Measurements from ENCODE around the gene LAMP5. TPM values are rescaled to one million over a fixed set of nuclear protein-coding genes. Genes with fewer than 3 reads are reported as not detected.

The LAMP5 gene
- total and polyA plus RNA-seq, 7 experiments from 2014 or later: 0.37 to 1.3 TPM; not detected in 5

GRCh38 chr20:9507544-9508239, 6.7 kb upstream of the LAMP5 start:
- Histone ChIP-seq H3K4me1 (ENCODE audit: control insufficient read depth in 2 of 2, insufficient read depth in 2 of 2, low read length in 2 of 2) (no peaks in the 10 kb centered on the region), H3K36me3 (ENCODE audit: control insufficient read depth in 2 of 3, insufficient read depth in 3 of 3, low read length in 3 of 3) (no peaks in the 10 kb centered on the region), H3K27me3 (ENCODE audit: control insufficient read depth in 2 of 2, insufficient read depth in 2 of 2, low read length in 2 of 2) (no peaks in the 10 kb centered on the region), H3K9me3 (ENCODE audit: control insufficient read depth in 2 of 3, low read length in 3 of 3) (no peaks in the 10 kb centered on the region), H3K4me3 (ENCODE audit: low read length) (no peak overlapping the region), H3K27ac (ENCODE audit: low read depth, low read length) (no peak overlapping the region)
- peaks cover 0 to 4% (median 0%) of the 10 kb centered on the region in 7 donors for H3K4me1 Mint-ChIP-seq
- peaks cover 33 to 56% (median 49%) of the 10 kb centered on the region in 5 donors for H3K27me3 Mint-ChIP-seq
- no peaks in the 10 kb centered on the region for H3K36me3 Mint-ChIP-seq
- ChIA-PET CTCF (no interaction called here), POLR2A (no interaction called here)
- no peak for ATAC-seq
- no peak overlapping the region for H3K4me3 Mint-ChIP-seq
- intact Hi-C loops (cut with micrococcal nuclease): no loop called here
- no peak overlapping the region for H3K27ac Mint-ChIP-seq
- DNase-seq: no peak
- peaks cover 0 to 9% (median 0%) of the 10 kb centered on the region in 11 donors for H3K9me3 Mint-ChIP-seq

DNA sequence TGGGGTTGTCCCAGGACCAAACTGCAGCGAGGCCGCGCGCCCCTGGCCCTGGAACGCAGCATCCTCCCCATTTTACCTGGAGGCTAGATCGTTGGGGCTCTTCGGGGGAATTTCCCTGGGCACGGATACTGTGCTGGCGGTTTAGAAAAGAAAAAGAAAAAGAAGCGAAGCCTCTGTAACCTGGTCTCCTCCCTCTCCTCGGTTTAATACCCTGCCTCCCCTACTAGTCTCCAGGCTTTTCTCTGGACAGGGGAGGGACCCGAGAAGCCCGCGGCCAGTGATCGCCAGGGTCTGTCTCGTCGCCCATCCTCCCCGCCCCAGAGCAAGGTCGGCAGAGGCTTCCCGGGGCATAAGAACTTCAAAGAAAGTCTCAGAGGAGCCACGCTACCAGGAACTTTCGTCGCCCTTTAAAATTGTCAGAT, 6.1 kb upstream of the LAMP5 start:
- ChIA-PET CTCF (no interaction called here), POLR2A (no interaction called here)
- DNase-seq: no peak
- Histone ChIP-seq H3K36me3 (ENCODE audit: control insufficient read depth in 2 of 3, insufficient read depth in 3 of 3, low read length in 3 of 3) (no peaks in the 10 kb centered on the region), H3K27ac (ENCODE audit: low read depth, low read length) (no peak overlapping the region), H3K4me1 (ENCODE audit: control insufficient read depth in 2 of 2, insufficient read depth in 2 of 2, low read length in 2 of 2) (no peaks in the 10 kb centered on the region), H3K4me3 (ENCODE audit: low read length) (no peak overlapping the region), H3K27me3 (ENCODE audit: control insufficient read depth in 2 of 2, insufficient read depth in 2 of 2, low read length in 2 of 2) (no peaks in the 10 kb centered on the region), H3K9me3 (ENCODE audit: control insufficient read depth in 2 of 3, low read length in 3 of 3) (no peaks in the 10 kb centered on the region)
- H3K4me3 Mint-ChIP-seq: no peak overlapping the region
- no peak overlapping the region for H3K27ac Mint-ChIP-seq
- peaks cover 0 to 9% (median 0%) of the 10 kb centered on the region in 11 donors for H3K9me3 Mint-ChIP-seq
- intact Hi-C loops (cut with micrococcal nuclease): no loop called here
- no peaks in the 10 kb centered on the region for H3K36me3 Mint-ChIP-seq
- H3K27me3 Mint-ChIP-seq: peaks cover 33 to 59% (median 53%) of the 10 kb centered on the region in 5 donors
- no peak for ATAC-seq
- peaks cover 0 to 4% (median 0%) of the 10 kb centered on the region in 7 donors for H3K4me1 Mint-ChIP-seq

DNA sequence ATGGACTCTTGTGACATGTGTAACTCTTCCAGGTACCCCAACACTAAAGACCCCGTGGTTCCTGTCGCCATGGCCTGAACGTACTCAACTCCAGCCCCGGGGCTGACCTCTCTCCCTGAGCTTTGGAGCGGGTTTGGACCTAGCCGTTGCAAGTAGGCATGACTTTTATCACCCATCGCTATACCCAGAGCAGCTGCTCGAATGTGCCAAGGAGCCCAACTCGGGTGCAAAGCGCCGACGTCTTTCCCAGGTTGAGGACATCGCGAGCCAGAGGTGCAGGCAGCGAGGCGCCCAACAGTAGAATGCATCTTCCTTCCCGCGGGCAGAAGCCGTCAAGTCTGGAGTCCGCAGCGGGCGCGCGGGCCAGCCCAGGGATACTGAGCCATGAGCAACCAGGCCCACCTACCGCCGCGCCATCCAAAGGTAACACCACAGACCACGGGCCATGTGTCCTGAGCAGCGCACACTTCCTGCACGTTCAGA, 5.7 kb upstream of the LAMP5 start:
- H3K4me3 Mint-ChIP-seq: no peak overlapping the region
- H3K27me3 ChIP-seq (ENCODE audit: control insufficient read depth in 2 of 2, insufficient read depth in 2 of 2, low read length in 2 of 2): no peaks in the 10 kb centered on the region

DNA sequence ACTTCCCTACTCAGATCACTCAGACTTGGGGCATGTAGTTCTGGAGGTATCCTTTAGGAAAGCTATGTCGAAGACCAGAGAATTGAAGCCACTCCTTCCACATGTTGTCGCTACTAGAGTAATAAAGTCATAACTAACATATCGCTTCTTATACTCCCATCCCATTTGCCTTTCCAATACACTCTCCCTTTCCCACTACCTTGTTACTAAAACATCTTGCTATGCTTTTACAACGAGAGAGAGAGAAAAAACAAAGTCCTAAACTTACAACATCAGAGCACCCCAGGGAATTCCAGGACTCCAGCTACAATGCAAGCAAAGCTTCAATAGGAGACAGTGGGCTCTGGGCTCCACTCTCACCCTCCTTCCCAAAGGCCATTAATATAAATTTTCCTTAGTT, 5.1 kb upstream of the LAMP5 start:
- DNase-seq (no peak), ATAC-seq (no peak)
- Mint-ChIP-seq H3K4me1 (peaks cover 0 to 4% (median 0%) of the 10 kb centered on the region in 7 donors), H3K4me3 (no peak overlapping the region), H3K27me3 (peaks cover 41 to 68% (median 55%) of the 10 kb centered on the region in 5 donors), H3K27ac (no peak overlapping the region), H3K36me3 (no peaks in the 10 kb centered on the region), H3K9me3 (peaks cover 0 to 8% (median 0%) of the 10 kb centered on the region in 11 donors)
- H3K36me3 ChIP-seq (ENCODE audit: control insufficient read depth in 2 of 3, insufficient read depth in 3 of 3, low read length in 3 of 3): no peaks in the 10 kb centered on the region
- no peaks in the 10 kb centered on the region for H3K4me1 ChIP-seq (ENCODE audit: control insufficient read depth in 2 of 2, insufficient read depth in 2 of 2, low read length in 2 of 2)
- H3K27ac ChIP-seq (ENCODE audit: low read depth, low read length): no peak overlapping the region
- no peak overlapping the region for H3K4me3 ChIP-seq (ENCODE audit: low read length)
- no peaks in the 10 kb centered on the region for H3K27me3 ChIP-seq (ENCODE audit: control insufficient read depth in 2 of 2, insufficient read depth in 2 of 2, low read length in 2 of 2)
- CTCF ChIA-PET: no interaction called here
- no peaks in the 10 kb centered on the region for H3K9me3 ChIP-seq (ENCODE audit: control insufficient read depth in 2 of 3, low read length in 3 of 3)
- POLR2A ChIA-PET: no interaction called here
- intact Hi-C loops (cut with micrococcal nuclease): no loop called here

More for the DNA sequence above, 5.7 kb upstream of the LAMP5 start:
- Histone ChIP-seq H3K36me3 (ENCODE audit: control insufficient read depth in 2 of 3, insufficient read depth in 3 of 3, low read length in 3 of 3) (no peaks in the 10 kb centered on the region), H3K27ac (ENCODE audit: low read depth, low read length) (no peak overlapping the region), H3K4me1 (ENCODE audit: control insufficient read depth in 2 of 2, insufficient read depth in 2 of 2, low read length in 2 of 2) (no peaks in the 10 kb centered on the region), H3K9me3 (ENCODE audit: control insufficient read depth in 2 of 3, low read length in 3 of 3) (no peaks in the 10 kb centered on the region), H3K4me3 (ENCODE audit: low read length) (no peak overlapping the region)
- Mint-ChIP-seq H3K36me3 (no peaks in the 10 kb centered on the region), H3K27me3 (peaks cover 36 to 63% (median 55%) of the 10 kb centered on the region in 5 donors), H3K27ac (no peak overlapping the region), H3K4me1 (peaks cover 0 to 4% (median 0%) of the 10 kb centered on the region in 7 donors), H3K9me3 (peaks cover 0 to 6% (median 0%) of the 10 kb centered on the region in 11 donors)
- DNase-seq (no peak), ATAC-seq (no peak)
- POLR2A ChIA-PET: no interaction called here
- intact Hi-C loops (cut with micrococcal nuclease): no loop called here
- CTCF ChIA-PET: no interaction called here

- Mint-ChIP-seq H3K4me1 (peaks cover 0 to 4% (median 0%) of the 10 kb centered on the region in 7 donors), H3K36me3 (no peaks in the 10 kb centered on the region), H3K27ac (no peak overlapping the region), H3K9me3 (peaks cover 0 to 11% (median 0%) of the 10 kb centered on the region in 11 donors), H3K27me3 (peaks cover 54 to 83% (median 64%) of the 10 kb centered on the region in 5 donors), H3K4me3 (no peak overlapping the region)
- H3K27me3 ChIP-seq (ENCODE audit: control insufficient read depth in 2 of 2, insufficient read depth in 2 of 2, low read length in 2 of 2): no peaks in the 10 kb centered on the region
- ChIA-PET POLR2A (no interaction called here), CTCF (no interaction called here)
- intact Hi-C loops (cut with micrococcal nuclease): no loop called here
- DNase-seq: no peak
- H3K36me3 ChIP-seq (ENCODE audit: control insufficient read depth in 2 of 3, insufficient read depth in 3 of 3, low read length in 3 of 3): no peaks in the 10 kb centered on the region
- H3K27ac ChIP-seq (ENCODE audit: low read depth, low read length): no peak overlapping the region
- no peaks in the 10 kb centered on the region for H3K4me1 ChIP-seq (ENCODE audit: control insufficient read depth in 2 of 2, insufficient read depth in 2 of 2, low read length in 2 of 2)
- no peak for ATAC-seq
- H3K9me3 ChIP-seq (ENCODE audit: control insufficient read depth in 2 of 3, low read length in 3 of 3): no peaks in the 10 kb centered on the region
- H3K4me3 ChIP-seq (ENCODE audit: low read length): no peak overlapping the region
Observed at GRCh38 chr20:9510911-9511310, 3.5 kb upstream of the LAMP5 start.

- peaks cover 61 to 88% (median 76%) of the 10 kb centered on the region in 5 donors for H3K27me3 Mint-ChIP-seq
- H3K4me3 Mint-ChIP-seq: no peak overlapping the region
- ChIA-PET CTCF (no interaction called here), POLR2A (no interaction called here)
- intact Hi-C loops (cut with micrococcal nuclease): no loop called here
- Histone ChIP-seq H3K27ac (ENCODE audit: low read depth, low read length) (no peak overlapping the region), H3K36me3 (ENCODE audit: control insufficient read depth in 2 of 3, insufficient read depth in 3 of 3, low read length in 3 of 3) (no peaks in the 10 kb centered on the region), H3K4me1 (ENCODE audit: control insufficient read depth in 2 of 2, insufficient read depth in 2 of 2, low read length in 2 of 2) (no peaks in the 10 kb centered on the region), H3K9me3 (ENCODE audit: control insufficient read depth in 2 of 3, low read length in 3 of 3) (no peaks in the 10 kb centered on the region), H3K4me3 (ENCODE audit: low read length) (no peak overlapping the region), H3K27me3 (ENCODE audit: control insufficient read depth in 2 of 2, insufficient read depth in 2 of 2, low read length in 2 of 2) (no peaks in the 10 kb centered on the region)
- H3K27ac Mint-ChIP-seq: no peak overlapping the region
- peaks cover 0 to 6% (median 0%) of the 10 kb centered on the region in 7 donors for H3K4me1 Mint-ChIP-seq
- H3K36me3 Mint-ChIP-seq: no peaks in the 10 kb centered on the region
- ATAC-seq (no peak), DNase-seq (no peak)
- H3K9me3 Mint-ChIP-seq: peaks cover 0 to 10% (median 1%) of the 10 kb centered on the region in 11 donors
Observed at GRCh38 chr20:9514072-9514460, 324 bp upstream of the LAMP5 start.

DNA sequence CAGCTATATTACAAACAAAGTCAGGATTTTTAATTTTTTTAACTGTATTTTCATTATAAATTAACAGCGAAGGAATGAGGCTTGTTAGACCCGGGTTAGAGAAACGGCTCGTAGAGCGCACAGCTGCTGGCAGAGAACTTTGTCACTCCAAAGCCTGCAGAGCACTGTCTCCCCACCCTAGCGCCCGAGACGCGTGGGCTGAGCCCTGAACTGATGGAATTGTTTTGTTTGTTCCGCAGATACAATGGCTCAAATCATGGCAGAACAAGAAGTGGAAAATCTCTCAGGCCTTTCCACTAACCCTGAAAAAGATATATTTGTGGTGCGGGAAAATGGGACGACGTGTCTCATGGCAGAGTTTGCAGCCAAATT, 810 bp downstream of the LAMP5 start:
- Mint-ChIP-seq H3K4me3 (no peak overlapping the region), H3K4me1 (peaks cover 0 to 6% (median 0%) of the 10 kb centered on the region in 7 donors), H3K9me3 (peaks cover 0 to 10% (median 1%) of the 10 kb centered on the region in 11 donors), H3K36me3 (no peaks in the 10 kb centered on the region), H3K27ac (no peak overlapping the region), H3K27me3 (peaks cover 62 to 78% (median 76%) of the 10 kb centered on the region in 5 donors)
- Histone ChIP-seq H3K36me3 (ENCODE audit: control insufficient read depth in 2 of 3, insufficient read depth in 3 of 3, low read length in 3 of 3) (no peaks in the 10 kb centered on the region), H3K9me3 (ENCODE audit: control insufficient read depth in 2 of 3, low read length in 3 of 3) (no peaks in the 10 kb centered on the region), H3K4me1 (ENCODE audit: control insufficient read depth in 2 of 2, insufficient read depth in 2 of 2, low read length in 2 of 2) (no peaks in the 10 kb centered on the region), H3K27me3 (ENCODE audit: control insufficient read depth in 2 of 2, insufficient read depth in 2 of 2, low read length in 2 of 2) (no peaks in the 10 kb centered on the region), H3K4me3 (ENCODE audit: low read length) (no peak overlapping the region), H3K27ac (ENCODE audit: low read depth, low read length) (no peak overlapping the region)
- no peak for DNase-seq
- POLR2A ChIA-PET: no interaction called here
- intact Hi-C loops (cut with micrococcal nuclease): no loop called here
- ATAC-seq: no peak
- CTCF ChIA-PET: no interaction called here
